Embryonic facial prominence (tissue), 1 donor: ENCODE data around the gene ANXA3.
"Not testable (repeated sequence)": the region's sequence is repeated elsewhere in the genome, so short reads cannot be mapped to it uniquely, and the experiment has no call there.

Experiments
- DNase-seq: peaks from one replicate; pipeline ENCODE4 v3.0.0-alpha.2; 2016; ENCODE audit errors: extremely low spot score

Gene ANXA3, protein sequence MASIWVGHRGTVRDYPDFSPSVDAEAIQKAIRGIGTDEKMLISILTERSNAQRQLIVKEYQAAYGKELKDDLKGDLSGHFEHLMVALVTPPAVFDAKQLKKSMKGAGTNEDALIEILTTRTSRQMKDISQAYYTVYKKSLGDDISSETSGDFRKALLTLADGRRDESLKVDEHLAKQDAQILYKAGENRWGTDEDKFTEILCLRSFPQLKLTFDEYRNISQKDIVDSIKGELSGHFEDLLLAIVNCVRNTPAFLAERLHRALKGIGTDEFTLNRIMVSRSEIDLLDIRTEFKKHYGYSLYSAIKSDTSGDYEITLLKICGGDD

GRCh38 chr4:78551420-78552351, at the start of gene ANXA3:
ANXA3 (plus strand) TSS chr4:78551770; CDS start chr4:78554474, 2,704 bp downstream.
- no peak for DNase-seq

GRCh38 chr4:78506260-78506659, 45.3 kb upstream of the ANXA3 start:
- DNase-seq = not testable (repeated sequence)

- no peak for DNase-seq
Observed at GRCh38 chr4:78509043-78509442, 42.5 kb upstream of the ANXA3 start.

GRCh38 chr4:78510108-78510507, 41.5 kb upstream of the ANXA3 start:
- no peak for DNase-seq

DNA sequence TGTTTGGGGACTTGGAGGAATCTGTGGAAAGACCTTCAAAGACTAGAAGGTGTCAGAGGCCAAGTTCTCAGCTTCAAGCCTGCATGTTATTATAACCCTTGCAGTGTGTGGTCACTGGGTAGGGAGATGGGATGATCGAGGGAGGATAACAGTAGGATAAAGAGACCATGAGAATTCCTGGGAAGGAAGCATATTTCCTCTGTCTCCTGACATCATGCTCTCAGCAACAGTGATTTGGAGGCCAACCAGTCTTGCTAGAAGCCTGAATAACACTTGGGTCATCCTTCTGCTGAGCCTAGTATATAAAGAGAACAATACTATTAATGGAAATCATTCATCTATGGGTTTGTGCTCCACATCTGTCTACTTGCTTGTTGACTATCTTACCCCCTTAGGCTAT, 40.9 kb upstream of the ANXA3 start:
- no peak for DNase-seq

- no peak for DNase-seq
Observed at GRCh38 chr4:78512357-78512920, 39.1 kb upstream of the ANXA3 start.

GRCh38 chr4:78513411-78513975, 38.1 kb upstream of the ANXA3 start:
- DNase-seq = no peak

GRCh38 chr4:78517050-78517652, 34.4 kb upstream of the ANXA3 start:
- no peak for DNase-seq

DNA sequence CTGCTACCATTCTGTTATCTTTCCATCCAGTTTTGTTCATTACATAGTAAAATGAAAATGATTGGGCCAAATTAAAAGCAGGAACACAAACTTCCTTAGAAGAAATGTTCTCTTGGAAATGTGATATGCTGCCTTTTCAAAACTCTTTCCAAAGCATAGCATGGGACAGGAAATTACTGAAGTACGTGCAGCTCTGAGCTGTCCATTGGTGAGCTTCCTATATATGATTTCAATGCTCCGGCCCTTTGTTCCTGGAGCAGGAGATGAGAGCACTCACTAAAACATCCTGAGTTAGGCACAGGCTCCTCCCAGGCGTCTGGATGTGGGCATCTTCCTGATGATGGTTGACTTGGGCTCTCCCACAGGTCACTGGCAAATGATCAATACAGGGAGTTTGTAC, 33.0 kb upstream of the ANXA3 start:
- DNase-seq = no peak

- DNase-seq = no peak
Observed at GRCh38 chr4:78519962-78520361, 31.6 kb upstream of the ANXA3 start.

GRCh38 chr4:78520808-78521226, 30.8 kb upstream of the ANXA3 start:
- DNase-seq = no peak

DNA sequence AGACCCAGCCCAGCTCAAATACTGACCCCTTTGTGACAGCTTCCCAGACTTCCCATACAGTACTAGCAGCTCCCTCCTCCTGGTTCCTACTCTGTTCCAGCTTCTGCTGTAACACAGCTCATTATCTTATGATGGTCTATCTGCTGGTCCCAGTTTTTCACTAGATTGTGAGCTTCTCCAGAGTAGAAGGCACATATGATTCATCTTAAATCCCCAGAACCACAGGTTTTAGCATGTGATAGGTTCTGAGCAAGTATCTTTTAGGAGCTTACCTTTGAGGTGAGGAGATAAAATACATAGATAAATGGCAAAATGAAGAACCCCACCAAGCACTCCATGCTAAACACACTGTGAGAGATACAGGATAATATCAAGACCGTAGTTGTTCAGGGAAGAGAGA, 27.6 kb upstream of the ANXA3 start:
- no peak for DNase-seq

DNA sequence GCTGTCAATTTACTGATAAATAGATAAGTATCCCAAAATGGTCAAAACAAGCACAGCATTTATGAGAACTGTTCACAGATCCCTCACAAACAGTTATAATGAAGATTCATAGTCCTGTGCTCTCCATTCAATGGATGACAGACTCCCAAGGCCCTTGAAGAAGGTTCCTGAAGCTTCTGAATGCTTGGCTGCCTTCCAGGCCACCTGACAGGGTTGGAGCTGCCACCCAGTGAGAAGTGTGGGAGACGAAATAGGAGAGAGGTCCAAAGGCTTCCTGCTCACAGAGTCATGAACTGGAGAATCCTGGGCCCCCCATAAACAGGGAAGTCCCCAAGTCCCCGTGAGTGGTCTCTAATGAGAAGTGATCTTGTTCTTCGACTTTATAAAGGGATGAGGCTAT, 26.0 kb upstream of the ANXA3 start:
- DNase-seq = no peak

DNA sequence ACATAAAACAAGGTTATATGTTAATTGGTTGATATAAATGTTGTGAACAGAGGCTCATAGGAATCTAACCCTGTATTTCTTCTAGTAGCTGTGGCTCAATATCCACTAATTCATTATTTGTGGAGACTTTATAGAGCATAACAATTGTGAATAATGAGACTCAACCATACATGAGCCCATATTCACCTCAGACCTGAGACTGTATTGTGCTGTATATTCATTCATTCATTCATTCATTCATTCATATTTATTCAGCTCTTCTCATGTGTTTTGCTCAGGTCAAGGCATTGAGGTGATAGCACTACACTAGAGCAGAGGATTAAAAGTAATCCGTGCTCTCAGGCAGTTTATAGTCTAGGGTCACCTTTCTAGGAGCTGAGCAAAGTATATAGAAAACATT, 24.5 kb upstream of the ANXA3 start:
- no peak for DNase-seq

DNA sequence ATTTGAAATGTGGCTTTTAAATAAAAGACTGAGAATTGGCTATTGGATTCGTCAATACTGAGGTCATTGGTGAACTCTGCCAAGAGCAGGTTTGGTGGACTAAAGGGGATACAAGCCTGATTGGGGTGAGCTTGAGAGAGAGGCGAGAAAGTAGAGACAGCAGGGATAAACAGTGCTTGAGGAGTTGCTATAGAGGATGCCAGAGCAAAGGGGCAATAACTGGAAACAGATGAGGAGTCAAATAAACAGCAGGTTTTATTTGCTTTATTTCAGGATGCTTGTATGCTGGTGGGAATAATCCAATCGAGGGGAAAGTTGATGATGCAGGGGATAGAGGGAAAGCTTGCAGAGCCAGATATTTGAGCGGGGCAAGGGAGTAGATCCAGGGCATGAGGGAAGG, 24.0 kb upstream of the ANXA3 start:
- no peak for DNase-seq

DNA sequence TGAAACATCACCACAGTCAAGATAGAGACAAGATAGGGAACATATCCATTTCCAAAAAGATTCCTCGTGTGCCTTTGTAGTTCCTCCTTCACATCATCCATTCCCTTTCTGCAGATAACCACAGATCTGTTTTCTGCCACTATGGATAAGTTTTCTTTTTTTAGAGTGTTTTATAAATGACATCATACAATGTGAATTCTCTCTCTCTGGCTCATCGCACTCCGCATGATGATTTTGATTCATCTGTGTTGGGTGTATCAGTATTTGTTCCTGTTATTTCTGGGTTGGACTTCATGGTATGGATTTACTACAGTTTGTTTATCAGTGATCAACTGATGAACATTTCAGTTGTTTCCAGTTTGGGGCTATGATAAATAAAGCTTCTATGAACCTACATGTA, 23.2 kb upstream of the ANXA3 start:
- DNase-seq = no peak

GRCh38 chr4:78529569-78530209, 21.9 kb upstream of the ANXA3 start:
- DNase-seq = no peak

- DNase-seq = no peak
Observed at GRCh38 chr4:78532046-78532445, 19.5 kb upstream of the ANXA3 start.

- no peak for DNase-seq
Observed at GRCh38 chr4:78533854-78534253, 17.7 kb upstream of the ANXA3 start.

DNA sequence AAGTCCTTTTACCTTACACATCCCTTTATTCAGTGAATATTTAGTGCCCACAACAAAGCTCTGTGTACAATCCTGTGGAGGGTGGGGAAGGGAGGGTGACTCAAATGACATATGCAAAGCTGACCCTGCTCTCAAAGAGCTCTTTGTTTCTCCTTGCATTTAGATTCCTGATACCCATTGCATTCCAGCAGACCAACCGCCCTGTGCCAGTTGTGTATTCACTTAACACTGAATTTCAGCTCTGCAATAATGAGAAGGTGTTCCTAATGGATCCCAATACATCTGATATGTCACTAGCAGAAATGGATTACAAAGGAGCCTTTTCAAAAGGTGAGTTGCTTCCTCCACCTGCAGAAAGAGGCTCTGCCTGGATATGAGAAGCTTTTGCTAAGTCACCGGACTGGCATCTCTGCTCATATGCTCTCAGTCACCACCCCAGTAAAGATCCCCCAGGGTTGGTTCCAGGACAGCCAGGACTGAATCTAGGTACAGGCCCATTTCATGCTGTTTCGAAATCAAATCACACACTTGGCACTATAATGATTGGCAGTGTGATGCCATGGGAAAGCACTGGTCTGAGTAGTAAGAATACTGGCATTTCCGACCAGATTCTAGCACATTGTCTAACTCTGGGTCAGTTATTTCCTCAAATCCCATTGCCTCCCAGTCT, 17.1 kb upstream of the ANXA3 start:
- DNase-seq = no peak

GRCh38 chr4:78542373-78542772, 9.2 kb upstream of the ANXA3 start:
- DNase-seq = no peak
